ENCODE results near the gene KIFC3. TPM values are rescaled to one million over a fixed set of nuclear protein-coding genes. Genes with fewer than 3 reads are reported as not detected.

KIFC3 gene
- total and polyA plus RNA-seq, 2 of the 13 experiments (the other 11 are each of a cell fraction or from before 2014, with no cell fraction given): 42.1 to 45.3 TPM

DNA sequence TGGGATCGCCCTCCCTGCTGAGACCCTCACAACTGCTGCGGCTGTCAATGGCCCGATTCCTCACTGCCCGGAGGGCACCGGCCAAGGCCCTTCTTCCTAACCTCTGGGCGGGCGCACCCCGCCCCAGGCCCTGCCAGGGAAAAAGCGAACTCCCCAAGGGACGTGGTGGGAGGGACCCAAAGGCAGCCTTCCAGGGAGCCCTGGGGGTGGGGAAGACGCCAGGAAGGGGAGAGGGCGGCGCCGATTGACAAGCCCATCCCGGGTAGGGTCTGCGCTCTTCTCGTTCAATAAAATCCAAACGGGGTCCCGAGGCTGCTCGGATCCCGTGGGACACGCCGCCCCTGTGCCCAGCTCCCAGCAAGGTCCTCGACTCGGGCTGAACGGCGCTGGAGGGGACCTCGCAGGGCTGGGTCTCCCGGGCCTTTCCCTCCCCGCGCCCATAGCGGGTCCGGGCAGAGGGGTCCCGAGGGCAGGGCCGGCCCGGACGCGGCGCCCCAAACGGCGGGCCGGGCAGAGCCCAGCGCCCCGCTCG, 416 bp downstream of the KIFC3 start (continued):
- TF ChIP-seq, protein P1, sequence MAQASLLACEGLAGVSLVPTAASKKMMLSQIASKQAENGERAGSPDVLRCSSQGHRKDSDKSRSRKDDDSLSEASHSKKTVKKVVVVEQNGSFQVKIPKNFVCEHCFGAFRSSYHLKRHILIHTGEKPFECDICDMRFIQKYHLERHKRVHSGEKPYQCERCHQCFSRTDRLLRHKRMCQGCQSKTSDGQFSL (CRISPR knock-in tag; IDR thresholded peaks at IDR 0.05): no peak
- TF ChIP-seq, protein P2, sequence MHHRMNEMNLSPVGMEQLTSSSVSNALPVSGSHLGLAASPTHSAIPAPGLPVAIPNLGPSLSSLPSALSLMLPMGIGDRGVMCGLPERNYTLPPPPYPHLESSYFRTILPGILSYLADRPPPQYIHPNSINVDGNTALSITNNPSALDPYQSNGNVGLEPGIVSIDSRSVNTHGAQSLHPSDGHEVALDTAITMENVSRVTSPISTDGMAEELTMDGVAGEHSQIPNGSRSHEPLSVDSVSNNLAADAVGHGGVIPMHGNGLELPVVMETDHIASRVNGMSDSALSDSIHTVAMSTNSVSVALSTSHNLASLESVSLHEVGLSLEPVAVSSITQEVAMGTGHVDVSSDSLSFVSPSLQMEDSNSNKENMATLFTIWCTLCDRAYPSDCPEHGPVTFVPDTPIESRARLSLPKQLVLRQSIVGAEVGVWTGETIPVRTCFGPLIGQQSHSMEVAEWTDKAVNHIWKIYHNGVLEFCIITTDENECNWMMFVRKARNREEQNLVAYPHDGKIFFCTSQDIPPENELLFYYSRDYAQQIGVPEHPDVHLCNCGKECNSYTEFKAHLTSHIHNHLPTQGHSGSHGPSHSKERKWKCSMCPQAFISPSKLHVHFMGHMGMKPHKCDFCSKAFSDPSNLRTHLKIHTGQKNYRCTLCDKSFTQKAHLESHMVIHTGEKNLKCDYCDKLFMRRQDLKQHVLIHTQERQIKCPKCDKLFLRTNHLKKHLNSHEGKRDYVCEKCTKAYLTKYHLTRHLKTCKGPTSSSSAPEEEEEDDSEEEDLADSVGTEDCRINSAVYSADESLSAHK (CRISPR knock-in tag; IDR thresholded peaks at IDR 0.05; ENCODE audit: borderline replicate concordance): no peak
- TF ChIP-seq ZNF543 (CRISPR knock-in tag; IDR thresholded peaks at IDR 0.05) (no peak), EED (CRISPR knock-in tag; IDR thresholded peaks at IDR 0.05) (peak; percentile 65; the same call in 1 of the 2 replicates), GATA4 (IDR thresholded peaks at IDR 0.05; ENCODE audit: borderline replicate concordance, low read depth) (no peak), TGIF2 (CRISPR knock-in tag; IDR thresholded peaks at IDR 0.05) (no peak; the same call in 1 of the 2 replicates), ELF3 (CRISPR knock-in tag; IDR thresholded peaks at IDR 0.05) (peak; percentile 15; the same call in 1 of the 2 replicates), MYC (CRISPR knock-in tag; IDR thresholded peaks at IDR 0.05; ENCODE audit: borderline replicate concordance) (no peak), SOX6 (IDR thresholded peaks at IDR 0.05) (no peak), SOX6 (CRISPR knock-in tag; IDR thresholded peaks at IDR 0.05) (peak; percentile 29; the same call in 1 of the 2 replicates), ZFP82 (CRISPR knock-in tag; IDR thresholded peaks at IDR 0.05; ENCODE audit: borderline replicate concordance) (no peak), SRF (IDR thresholded peaks at IDR 0.05; ENCODE audit: low read depth, low read length) (no peak), RBM22 (optimal IDR thresholded peaks at IDR 0.05; ENCODE audit: low read length) (no peak), NR2F6 (IDR thresholded peaks at IDR 0.05) (no peak), NR2F6 (CRISPR knock-in tag; IDR thresholded peaks at IDR 0.05) (no peak), ZNF333 (CRISPR knock-in tag; IDR thresholded peaks at IDR 0.05; ENCODE audit: borderline replicate concordance) (peak; percentile 91; the same call in 1 of the 2 replicates), NFRKB (IDR thresholded peaks at IDR 0.05) (no peak), SOX13 (IDR thresholded peaks at IDR 0.05) (no peak), SOX13 (CRISPR knock-in tag; conservative IDR thresholded peaks at IDR 0.05 in 1 of 2, IDR thresholded peaks at IDR 0.05 in 1 of 2) (no peak)
- TF ChIP-seq, protein P3, sequence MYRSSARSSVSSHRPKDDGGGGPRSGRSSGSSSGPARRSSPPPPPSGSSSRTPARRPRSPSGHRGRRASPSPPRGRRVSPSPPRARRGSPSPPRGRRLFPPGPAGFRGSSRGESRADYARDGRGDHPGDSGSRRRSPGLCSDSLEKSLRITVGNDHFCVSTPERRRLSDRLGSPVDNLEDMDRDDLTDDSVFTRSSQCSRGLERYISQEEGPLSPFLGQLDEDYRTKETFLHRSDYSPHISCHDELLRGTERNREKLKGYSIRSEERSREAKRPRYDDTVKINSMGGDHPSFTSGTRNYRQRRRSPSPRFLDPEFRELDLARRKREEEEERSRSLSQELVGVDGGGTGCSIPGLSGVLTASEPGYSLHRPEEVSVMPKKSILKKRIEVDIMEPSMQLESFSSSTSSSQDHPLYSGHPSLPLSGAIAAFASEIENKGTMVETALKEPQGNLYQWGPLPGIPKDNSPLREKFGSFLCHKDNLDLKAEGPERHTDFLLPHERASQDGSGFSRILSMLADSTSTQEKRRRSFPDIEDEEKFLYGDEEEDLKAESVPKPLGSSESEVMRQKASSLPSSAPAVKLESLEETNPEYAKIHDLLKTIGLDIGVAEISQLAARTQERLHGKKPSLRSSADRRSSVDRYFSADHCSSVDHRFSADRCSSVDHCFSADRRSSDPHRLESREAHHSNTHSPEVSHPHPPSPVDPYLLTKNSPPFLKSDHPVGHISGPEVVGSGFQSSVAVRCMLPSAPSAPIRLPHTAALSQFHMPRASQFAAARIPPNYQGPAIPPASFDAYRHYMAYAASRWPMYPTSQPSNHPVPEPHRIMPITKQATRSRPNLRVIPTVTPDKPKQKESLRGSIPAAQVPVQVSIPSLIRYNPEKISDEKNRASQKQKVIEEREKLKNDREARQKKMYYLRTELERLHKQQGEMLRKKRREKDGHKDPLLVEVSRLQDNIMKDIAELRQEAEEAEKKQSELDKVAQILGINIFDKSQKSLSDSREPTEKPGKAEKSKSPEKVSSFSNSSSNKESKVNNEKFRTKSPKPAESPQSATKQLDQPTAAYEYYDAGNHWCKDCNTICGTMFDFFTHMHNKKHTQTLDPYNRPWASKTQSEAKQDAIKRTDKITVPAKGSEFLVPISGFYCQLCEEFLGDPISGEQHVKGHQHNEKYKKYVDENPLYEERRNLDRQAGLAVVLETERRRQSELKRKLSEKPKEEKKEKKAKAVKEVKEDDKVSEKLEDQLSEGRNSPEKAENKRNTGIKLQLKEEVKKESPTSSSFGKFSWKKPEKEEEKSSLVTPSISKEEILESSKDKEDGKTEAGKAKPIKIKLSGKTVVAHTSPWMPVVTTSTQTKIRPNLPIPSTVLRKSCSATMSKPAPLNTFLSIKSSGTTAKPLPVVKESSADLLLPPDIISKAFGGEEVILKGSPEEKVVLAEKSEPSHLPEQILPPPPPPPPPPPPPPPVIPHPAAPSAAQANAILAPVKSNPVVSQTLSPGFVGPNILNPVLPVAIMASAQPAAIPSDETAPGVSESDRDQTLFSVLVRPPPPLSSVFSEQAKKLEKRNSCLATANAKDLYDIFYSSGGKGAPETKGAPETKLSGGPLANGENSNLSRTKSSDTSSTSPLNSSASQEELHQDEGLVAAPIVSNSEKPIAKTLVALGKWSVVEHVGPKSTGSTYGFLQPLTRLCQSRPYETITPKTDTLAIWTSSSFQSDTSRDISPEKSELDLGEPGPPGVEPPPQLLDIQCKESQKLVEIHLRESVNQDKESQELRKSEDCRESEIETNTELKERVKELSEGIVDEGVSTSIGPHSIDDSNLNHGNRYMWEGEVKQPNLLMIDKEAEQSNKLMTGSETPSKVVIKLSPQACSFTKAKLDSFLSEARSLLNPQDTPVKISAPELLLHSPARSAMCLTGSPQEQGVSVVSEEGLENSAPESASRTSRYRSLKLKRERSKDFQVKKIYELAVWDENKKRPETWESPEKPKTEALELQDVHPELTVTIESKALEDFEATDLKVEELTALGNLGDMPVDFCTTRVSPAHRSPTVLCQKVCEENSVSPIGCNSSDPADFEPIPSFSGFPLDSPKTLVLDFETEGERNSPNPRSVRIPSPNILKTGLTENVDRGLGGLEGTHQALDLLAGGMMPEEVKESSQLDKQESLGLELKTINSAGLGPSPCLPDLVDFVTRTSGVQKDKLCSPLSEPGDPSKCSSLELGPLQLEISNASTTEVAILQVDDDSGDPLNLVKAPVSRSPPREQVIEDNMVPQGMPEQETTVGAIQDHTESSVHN (CRISPR knock-in tag; IDR thresholded peaks at IDR 0.05): 0 out of 2 replicates have a peak, but pooled peaks have one; percentile 28
- TF ChIP-seq, protein P4, sequence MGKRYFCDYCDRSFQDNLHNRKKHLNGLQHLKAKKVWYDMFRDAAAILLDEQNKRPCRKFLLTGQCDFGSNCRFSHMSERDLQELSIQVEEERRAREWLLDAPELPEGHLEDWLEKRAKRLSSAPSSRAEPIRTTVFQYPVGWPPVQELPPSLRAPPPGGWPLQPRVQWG (CRISPR knock-in tag; IDR thresholded peaks at IDR 0.05; ENCODE audit: borderline replicate concordance, low read depth): no peak

Measured in HepG2 (cell line).